Erythroblast (primary cell): ENCODE results near the gene ADARB2.

ENCODE experiments used
- DNase-seq, 2 experiments: peaks; one replicate each; lab custom pipeline; 2025; lab: John Stamatoyannopoulos, UW
- GATA1 ChIP-seq: IDR thresholded peaks from 2 replicates; pipeline ENCODE4 v1.6.1; 2011; ENCODE audit warnings: low read depth, mild to moderate bottlenecking, control low read depth, low read length, moderate library complexity
- POLR2A ChIP-seq: IDR thresholded peaks from 2 replicates; pipeline ENCODE4 v1.6.1; 2011; ENCODE audit warnings: mild to moderate bottlenecking, low read length

ADARB2 gene

GRCh38 chr10:1291178-1292090 lies 445.9 kb downstream of the ADARB2 start:
- no peak for DNase-seq
- TF ChIP-seq POLR2A: no peak
- TF ChIP-seq GATA1: no peak

- no peak for DNase-seq
- TF ChIP-seq POLR2A (no peak), GATA1 (no peak)
Observed at GRCh38 chr10:1290071-1290471, 447.3 kb downstream of the ADARB2 start.

GRCh38 chr10:1289591-1289990 lies 447.7 kb downstream of the ADARB2 start:
- no peak for DNase-seq
- TF ChIP-seq GATA1 (no peak), POLR2A (no peak)

GRCh38 chr10:1287971-1288401 lies 449.3 kb downstream of the ADARB2 start:
- no peak for DNase-seq
- TF ChIP-seq POLR2A: no peak
- TF ChIP-seq GATA1: no peak

- DNase-seq: no peak
- TF ChIP-seq GATA1 (no peak), POLR2A (no peak)
Observed at GRCh38 chr10:1287487-1287886, 449.8 kb downstream of the ADARB2 start.

GRCh38 chr10:1284076-1284475 lies 453.2 kb downstream of the ADARB2 start:
- TF ChIP-seq POLR2A (no peak), GATA1 (no peak)
- DNase-seq: no peak

GRCh38 chr10:1281405-1281782 lies 455.9 kb downstream of the ADARB2 start:
- no peak for DNase-seq
- TF ChIP-seq POLR2A (no peak), GATA1 (no peak)

- no peak for DNase-seq
Observed at GRCh38 chr10:1280466-1281404, 456.6 kb downstream of the ADARB2 start.

GRCh38 chr10:1278306-1278705 lies 459.0 kb downstream of the ADARB2 start:
- DNase-seq: no peak
- no peak for TF ChIP-seq POLR2A
- no peak for TF ChIP-seq GATA1

More at GRCh38 chr10:1280466-1281404, 456.6 kb downstream of the ADARB2 start:
- TF ChIP-seq POLR2A (no peak), GATA1 (no peak)

- DNase-seq: no peak
Observed at GRCh38 chr10:1274701-1275544, 462.4 kb downstream of the ADARB2 start.

GRCh38 chr10:1274111-1274661 lies 463.1 kb downstream of the ADARB2 start:
- no peak for DNase-seq
- no peak for TF ChIP-seq POLR2A
- TF ChIP-seq GATA1: no peak

More at GRCh38 chr10:1274701-1275544, 462.4 kb downstream of the ADARB2 start:
- no peak for TF ChIP-seq GATA1
- TF ChIP-seq POLR2A: no peak

GRCh38 chr10:1273372-1274105 lies 463.8 kb downstream of the ADARB2 start:
- TF ChIP-seq POLR2A (no peak), GATA1 (no peak)
- no peak for DNase-seq

- DNase-seq: no peak
- TF ChIP-seq GATA1 (no peak), POLR2A (no peak)
Observed at GRCh38 chr10:1272777-1273161, 464.6 kb downstream of the ADARB2 start.
